Inferior parietal cortex (tissue), 1 donor: ENCODE measurements around the gene TRIM14.
"Not testable (repeated sequence)": the region's sequence is repeated elsewhere in the genome, so short reads cannot be mapped to it uniquely, and the experiment has no call there.

Source experiments
- DNase-seq: peaks from one replicate; pipeline ENCODE4 v3.0.0-alpha.2; 2016; ENCODE audit errors: extremely low spot score

Gene TRIM14

GRCh38 chr9:98142182-98142907 lies 23.3 kb upstream of the TRIM14 start:
- no peak for DNase-seq

- no peak for DNase-seq
Observed at GRCh38 chr9:98140503-98140902, 21.5 kb upstream of the TRIM14 start.

- DNase-seq, result no peak
Observed at GRCh38 chr9:98136489-98136888, 17.5 kb upstream of the TRIM14 start.

GRCh38 chr9:98135938-98136337 lies 16.9 kb upstream of the TRIM14 start:
- DNase-seq, result no peak

GRCh38 chr9:98135558-98135934 lies 16.5 kb upstream of the TRIM14 start:
- DNase-seq, result no peak

GRCh38 chr9:98134702-98135557 lies 15.9 kb upstream of the TRIM14 start:
- no peak for DNase-seq

GRCh38 chr9:98132806-98133631 lies 14.0 kb upstream of the TRIM14 start:
- no peak for DNase-seq

- no peak for DNase-seq
Observed at GRCh38 chr9:98132158-98132557, 13.1 kb upstream of the TRIM14 start.

GRCh38 chr9:98130576-98131228 lies 11.7 kb upstream of the TRIM14 start:
- DNase-seq, result no peak

- not testable (repeated sequence) for DNase-seq
Observed at GRCh38 chr9:98130060-98130459, 11.0 kb upstream of the TRIM14 start.

- DNase-seq, result no peak
Observed at GRCh38 chr9:98129451-98129881, 10.4 kb upstream of the TRIM14 start.

- DNase-seq, result no peak
Observed at GRCh38 chr9:98128316-98128715, 9.3 kb upstream of the TRIM14 start.

GRCh38 chr9:98127226-98127625 lies 8.2 kb upstream of the TRIM14 start:
- no peak for DNase-seq

- DNase-seq, result no peak
Observed at GRCh38 chr9:98124637-98125426, 5.8 kb upstream of the TRIM14 start.

- DNase-seq, result not testable (repeated sequence)
Observed at GRCh38 chr9:98124091-98124490, 5.1 kb upstream of the TRIM14 start.

- no peak for DNase-seq
Observed at GRCh38 chr9:98121058-98121457, 2.0 kb upstream of the TRIM14 start.

- no peak for DNase-seq
Observed at GRCh38 chr9:98120476-98120875, 1.5 kb upstream of the TRIM14 start.

- DNase-seq, result no peak
Observed at GRCh38 chr9:98117984-98118639, 910 bp downstream of the TRIM14 start.

GRCh38 chr9:98117097-98117496 lies 1.9 kb downstream of the TRIM14 start:
- not testable (repeated sequence) for DNase-seq

GRCh38 chr9:98109052-98109451 lies 10.0 kb downstream of the TRIM14 start:
- no peak for DNase-seq
